H1 (cell line): ENCODE results near the gene TMPRSS2.

ENCODE experiments used
- CTCF ChIP-seq, 3 experiments: IDR thresholded peaks; 1 replicate in 2 of 3; 2 replicates in 1 of 3; pipeline versions ENCODE4 v1.5.1 to v1.6.1; 2011; ENCODE audit warnings: low read length in 3 of 3, mild to moderate bottlenecking in 3 of 3, inconsistent platforms in 2 of 3, low read depth in 1 of 3, moderate library complexity in 1 of 3; ENCODE audit not compliant: insufficient read depth in 1 of 3; ENCODE audit errors: control extremely low read depth in 1 of 3
- SP2 ChIP-seq: IDR thresholded peaks from 2 replicates; pipeline ENCODE4 v1.6.1; 2012; ENCODE audit warnings: mild to moderate bottlenecking, low read length, inconsistent platforms

GRCh38 chr21:41478319-41479177, 29.4 kb downstream of the TMPRSS2 start:
- no peak for TF ChIP-seq SP2
- TF ChIP-seq CTCF (IDR thresholded peaks at IDR 0.05; ENCODE audit: control extremely low read depth in 1 of 3, insufficient read depth in 1 of 3, low read depth in 1 of 3, low read length in 3 of 3), result no peak
